Stimulated activated CD4-positive, alpha-beta T cell treated with anti-CD3 and anti-CD28 coated beads, TNF-alpha, amount 100 ng/mL, for 48 hours (primary cell): ENCODE measurements around the gene ST3GAL4.
"Not testable (repeated sequence)": the region's sequence is repeated elsewhere in the genome, so short reads cannot be mapped to it uniquely, and the experiment has no call there.

Experiments
- DNase-seq, 3 donors: peaks; one replicate each; pipeline ENCODE4 v3.0.0-alpha.2; 2020; ENCODE audit warnings: low read depth in 3 of 3

ST3GAL4 gene

DNA sequence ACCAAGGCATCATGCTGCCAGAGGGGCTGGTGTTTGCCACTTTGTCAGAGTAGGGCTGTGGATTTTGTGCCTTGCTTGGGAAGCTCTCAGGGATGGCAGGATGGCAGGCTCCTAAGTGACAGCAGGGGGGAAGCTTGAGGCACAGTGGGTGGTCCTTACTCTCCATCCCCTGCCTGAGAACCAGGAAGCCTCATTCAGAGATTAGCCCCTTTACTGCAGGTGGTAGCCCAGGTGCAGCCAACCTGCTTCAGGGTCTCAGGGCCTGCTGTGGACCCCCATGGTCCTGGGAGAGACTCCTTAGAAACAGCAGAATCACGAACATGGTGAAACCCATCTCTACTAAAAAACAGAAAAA is 8.9 kb upstream of the ST3GAL4 start:
- DNase-seq, result no peak

GRCh38 chr11:126346946-126347345 is 8.5 kb upstream of the ST3GAL4 start:
- DNase-seq, result not testable (repeated sequence)

- no peak for DNase-seq
Measured at GRCh38 chr11:126347751-126348668, 7.5 kb upstream of the ST3GAL4 start.

DNA sequence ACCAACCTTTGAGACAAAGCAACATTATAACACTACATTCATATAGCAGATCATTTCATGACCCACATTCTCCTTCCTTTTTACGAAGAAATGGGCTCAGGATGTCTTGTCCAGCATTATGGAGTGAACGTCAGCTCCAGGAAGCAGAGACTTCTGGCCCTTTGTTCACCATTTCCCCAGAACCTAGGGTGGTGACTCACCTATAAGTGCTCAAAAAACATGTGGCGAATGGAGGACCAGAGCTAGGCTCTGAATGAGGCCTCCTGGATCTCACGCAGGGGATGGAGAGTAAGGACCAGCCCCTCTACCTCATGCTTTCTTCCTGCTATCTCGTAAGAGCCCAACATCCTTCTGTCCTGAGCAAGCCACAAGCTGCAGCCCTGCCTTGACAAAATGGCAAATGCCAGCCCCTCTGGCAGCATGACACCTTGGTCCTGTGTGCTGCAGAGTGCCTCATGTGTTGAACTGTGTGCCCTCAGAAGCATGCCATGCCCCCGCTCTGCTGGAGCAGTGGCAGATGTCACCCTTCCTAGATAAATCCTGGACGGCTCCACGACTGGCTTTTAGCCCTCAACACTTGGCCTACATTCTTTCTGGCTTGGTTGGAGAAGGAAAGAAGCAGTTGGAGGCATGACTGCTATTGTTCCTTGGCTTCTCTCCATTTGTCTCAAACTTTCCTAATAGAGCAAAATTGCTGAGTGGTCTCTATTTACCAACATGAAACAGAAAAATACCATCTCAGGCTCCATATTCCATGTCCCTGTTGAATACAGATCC is 6.5 kb upstream of the ST3GAL4 start:
- no peak for DNase-seq

DNA sequence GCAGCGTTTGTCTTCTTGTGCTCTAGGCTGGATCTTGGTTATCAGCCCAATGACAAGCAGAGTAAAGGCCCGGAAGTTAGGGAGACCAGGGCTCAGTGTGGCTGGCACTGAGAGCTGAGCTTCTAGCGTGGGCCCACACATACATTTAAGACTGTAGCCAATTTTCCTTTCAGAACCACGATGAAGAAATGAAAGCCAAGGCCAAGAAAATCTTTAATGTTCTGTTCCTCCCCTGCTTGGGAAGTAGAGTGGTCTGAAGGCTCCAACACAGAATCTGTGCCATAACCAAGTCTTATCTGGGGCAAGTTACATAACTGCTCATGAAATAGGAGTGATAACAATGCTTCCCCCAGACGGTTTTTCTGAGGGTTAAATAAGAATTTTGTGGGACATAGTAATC is 4.7 kb upstream of the ST3GAL4 start:
- no peak for DNase-seq

- no peak for DNase-seq
Measured at GRCh38 chr11:126352163-126352562, 3.3 kb upstream of the ST3GAL4 start.

GRCh38 chr11:126352934-126353801 is 2.3 kb upstream of the ST3GAL4 start:
- peak in 1 of 3 donors; percentile 21 for DNase-seq

DNA sequence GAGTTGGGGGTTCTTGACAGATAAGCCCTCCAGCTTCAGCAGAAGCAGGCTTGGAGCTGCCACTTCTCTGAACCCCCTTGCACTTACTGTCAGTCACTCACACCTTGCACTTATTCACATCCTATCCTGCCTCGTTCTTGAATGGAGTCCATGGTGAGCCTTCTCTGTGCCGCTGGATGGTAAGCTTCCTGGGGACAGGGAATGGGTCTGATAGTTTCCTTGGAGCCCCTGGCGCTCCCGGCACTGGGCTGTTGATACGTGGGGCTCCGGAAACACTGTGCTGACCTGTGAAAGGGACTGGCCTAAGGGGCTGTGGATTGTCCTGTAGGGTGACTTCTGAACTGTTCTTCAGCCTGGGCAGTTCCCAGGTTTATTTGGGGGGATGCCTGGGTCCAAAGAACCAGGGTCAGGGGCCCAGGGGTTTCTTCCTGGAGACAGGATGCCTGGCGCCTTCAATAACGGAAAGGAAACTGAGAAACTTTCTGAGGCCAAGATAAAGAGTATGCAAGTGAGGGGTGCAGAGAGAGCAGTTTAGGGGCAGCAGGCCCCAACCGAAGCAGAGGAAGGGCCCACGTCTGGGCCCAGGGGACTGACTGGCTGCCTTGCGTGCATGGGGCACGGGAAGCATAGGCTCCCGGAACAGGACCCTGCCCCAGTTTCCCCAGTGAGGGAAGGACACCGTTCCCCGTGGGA is 709 bp upstream of the ST3GAL4 start:
- no peak for DNase-seq

GRCh38 chr11:126355926-126356897 is 726 bp downstream of the ST3GAL4 start:
- no peak for DNase-seq

DNA sequence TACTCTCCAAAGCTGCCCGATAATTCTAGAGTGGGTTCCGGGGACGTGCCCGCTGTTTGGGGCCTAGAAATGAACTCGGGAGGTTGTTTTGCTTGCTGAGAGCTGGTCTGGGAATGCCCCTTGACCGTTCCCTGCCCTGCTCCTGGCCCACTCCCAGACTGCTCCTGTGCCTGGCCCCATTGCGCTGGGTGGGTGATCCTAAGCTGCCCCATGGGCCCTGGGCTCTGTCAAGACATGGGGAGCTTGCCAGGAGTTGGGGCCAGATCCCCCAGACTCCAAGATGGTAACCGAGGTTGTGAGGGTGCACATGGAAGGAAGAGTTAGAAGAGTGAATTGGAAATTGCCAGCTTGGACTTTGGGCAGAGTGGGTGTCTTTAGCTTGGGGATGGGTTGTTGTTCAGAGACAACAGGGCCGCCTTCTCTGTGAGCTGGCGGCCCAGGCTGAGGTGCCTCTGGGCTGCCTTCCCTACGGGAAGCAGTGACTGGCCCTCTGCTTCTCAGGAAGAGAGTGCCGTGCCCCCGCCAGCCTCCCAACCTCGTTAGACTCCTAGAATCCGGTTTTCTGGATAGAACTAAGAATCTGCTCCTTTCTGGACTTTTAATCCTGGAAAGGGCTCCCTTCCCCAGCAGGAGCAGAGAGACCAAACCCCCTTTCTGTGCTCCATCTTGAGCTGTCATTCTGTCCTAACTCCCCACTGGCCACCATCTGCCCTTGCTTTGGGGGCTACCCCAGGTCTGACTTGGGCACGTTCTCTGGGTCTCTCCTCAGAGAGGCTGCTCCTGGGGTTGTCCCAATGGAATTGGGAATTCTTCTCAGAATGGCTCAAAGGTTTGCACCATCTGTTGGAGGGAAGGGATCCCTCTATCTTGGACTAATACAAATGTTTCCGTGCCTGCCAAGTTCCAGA is 1.8 kb downstream of the ST3GAL4 start:
- no peak for DNase-seq

- DNase-seq, result no peak
Measured at GRCh38 chr11:126357969-126358762, 2.7 kb downstream of the ST3GAL4 start.

GRCh38 chr11:126358763-126359160 is 3.3 kb downstream of the ST3GAL4 start:
- DNase-seq, result no peak

- no peak for DNase-seq
Measured at GRCh38 chr11:126359431-126360048, 4.1 kb downstream of the ST3GAL4 start.

- DNase-seq, result no peak
Measured at GRCh38 chr11:126360049-126360446, 4.6 kb downstream of the ST3GAL4 start.

- no peak for DNase-seq
Measured at GRCh38 chr11:126361400-126361799, 5.9 kb downstream of the ST3GAL4 start.

DNA sequence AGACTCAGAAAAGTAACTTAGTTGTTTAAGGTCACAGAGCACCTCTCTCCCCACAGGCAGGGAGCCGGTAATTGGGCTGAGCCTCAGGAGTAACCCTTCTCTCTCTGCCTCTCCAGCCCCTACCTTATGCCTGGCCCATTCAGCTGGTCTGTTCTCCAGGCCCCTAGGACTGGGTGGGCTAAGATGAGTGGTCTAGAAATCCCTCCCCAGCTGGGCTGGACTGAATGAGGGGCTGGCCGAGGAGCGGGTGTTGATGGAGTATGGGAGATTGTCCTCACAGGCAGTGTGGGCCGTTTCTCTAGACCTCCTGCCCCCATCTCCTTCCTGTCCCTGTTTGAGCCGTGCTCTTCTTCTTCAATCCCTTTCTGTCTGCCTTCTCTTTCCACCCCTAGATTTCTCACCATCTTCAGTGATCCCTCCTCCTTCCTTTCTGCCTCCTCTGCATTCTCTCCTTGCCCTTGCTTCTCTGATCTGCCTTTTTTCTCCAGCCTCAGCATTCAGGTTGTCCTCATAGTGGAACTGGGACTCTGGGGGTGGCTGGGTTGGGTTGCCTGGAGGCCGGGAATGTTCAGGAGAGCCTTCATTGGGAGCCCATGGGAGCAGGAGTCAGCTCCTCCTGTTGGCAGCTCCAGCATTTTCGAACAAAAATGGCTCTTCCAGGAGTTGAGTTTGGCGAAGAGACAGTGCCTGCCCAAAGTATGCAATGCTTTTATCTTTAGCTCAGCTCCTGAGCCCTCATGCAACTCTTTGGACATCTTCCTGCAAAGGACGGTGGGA is 7.6 kb downstream of the ST3GAL4 start:
- no peak for DNase-seq

DNA sequence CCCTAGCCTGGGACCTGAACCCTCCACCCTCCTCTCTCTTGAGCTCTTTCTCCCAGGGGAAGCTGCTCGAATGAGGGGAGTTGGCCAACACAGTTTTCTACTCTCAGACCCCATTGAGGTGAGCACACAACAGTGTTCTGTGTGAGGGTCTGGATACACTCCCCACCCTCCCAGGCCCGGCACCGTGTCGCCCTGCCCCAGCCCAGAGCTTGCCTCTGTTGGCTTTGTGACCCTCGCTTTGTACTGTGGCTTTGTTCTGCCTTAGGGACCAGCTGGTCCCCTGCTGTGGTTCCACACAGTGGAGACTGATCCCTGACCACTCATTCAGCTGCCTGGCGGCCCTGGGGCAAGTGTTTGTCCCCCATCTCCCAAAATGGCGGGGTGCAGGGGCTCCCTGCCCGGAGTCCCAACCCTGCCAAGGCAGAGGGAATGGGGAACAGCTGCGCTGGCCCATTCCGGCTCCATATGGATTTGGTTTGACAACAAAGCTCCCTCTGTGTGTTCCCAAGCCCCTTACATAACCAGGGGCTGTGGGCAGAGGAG is 8.3 kb downstream of the ST3GAL4 start:
- DNase-seq, result no peak
